GM12801 (cell line): ENCODE data around the gene RAB3A.

Experiments
- CTCF ChIP-seq: IDR thresholded peaks from one replicate; pipeline ENCODE4 v1.5.1; 2011; ENCODE audit warnings: control low read depth; ENCODE audit not compliant: insufficient read length; ENCODE audit errors: extremely low read depth

The RAB3A gene

DNA sequence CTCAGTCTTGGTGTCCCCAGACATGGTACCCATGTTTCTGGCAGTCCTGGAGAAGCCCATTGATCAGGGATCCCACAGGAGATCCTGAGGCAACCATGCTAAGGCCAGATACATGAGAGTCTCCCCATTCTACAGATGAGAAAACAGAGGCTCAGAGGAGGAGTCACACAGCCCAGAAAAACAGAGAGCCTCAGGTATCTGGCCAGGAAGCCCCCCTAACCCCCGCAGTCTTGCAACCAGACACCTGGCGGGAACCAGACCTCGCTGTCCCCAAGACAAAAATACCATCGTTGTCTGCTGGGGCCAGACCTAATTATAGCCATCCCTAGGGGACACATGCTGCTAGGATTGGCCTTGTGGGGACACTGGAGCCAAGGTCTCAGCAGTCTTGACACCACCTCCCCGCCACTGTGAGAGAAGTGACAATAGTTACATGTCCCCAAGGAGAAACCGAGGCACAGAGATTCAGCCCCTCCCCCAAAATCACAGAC, 24.0 kb upstream of the RAB3A start:
- no peak for TF ChIP-seq CTCF

DNA sequence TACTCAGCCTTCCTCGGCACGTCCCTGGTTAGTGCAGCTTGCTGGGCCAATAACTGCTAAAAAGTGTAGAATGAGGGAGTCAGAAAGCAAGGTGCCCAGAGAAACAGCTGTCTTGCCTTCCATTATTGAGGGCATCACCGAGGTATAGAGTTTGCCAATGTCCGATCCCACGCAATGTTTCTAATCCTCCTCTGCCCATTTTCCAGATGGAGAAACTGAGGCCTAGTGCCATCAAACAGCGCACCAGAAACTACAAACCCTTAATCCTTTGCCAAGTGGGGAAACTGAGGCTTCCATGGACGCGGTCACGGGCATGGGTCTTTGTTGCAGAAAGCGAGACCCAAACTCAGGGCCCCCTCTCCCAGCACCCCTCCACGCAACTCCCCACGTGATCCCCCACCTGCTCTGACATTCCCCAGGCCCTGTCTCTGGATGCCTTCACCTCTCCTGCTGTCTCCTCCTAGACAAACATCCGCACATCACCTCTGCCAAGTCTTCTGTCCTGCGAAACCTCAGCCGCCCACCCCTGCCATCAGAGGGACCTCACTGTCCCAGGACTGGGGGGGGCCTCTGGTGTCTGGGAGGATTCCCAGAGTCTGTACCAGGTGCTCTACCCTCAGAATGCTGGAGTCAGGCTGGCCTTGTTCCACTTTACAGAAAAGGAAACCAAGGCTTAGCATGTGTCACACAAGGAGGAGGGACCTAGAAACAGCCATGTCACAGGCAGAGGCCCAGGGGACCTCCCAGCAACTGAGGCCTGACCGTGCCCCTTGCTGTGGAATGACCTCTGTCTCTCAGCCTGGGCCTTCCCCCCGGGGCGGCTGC, 23.3 kb upstream of the RAB3A start:
- TF ChIP-seq CTCF: no peak

DNA sequence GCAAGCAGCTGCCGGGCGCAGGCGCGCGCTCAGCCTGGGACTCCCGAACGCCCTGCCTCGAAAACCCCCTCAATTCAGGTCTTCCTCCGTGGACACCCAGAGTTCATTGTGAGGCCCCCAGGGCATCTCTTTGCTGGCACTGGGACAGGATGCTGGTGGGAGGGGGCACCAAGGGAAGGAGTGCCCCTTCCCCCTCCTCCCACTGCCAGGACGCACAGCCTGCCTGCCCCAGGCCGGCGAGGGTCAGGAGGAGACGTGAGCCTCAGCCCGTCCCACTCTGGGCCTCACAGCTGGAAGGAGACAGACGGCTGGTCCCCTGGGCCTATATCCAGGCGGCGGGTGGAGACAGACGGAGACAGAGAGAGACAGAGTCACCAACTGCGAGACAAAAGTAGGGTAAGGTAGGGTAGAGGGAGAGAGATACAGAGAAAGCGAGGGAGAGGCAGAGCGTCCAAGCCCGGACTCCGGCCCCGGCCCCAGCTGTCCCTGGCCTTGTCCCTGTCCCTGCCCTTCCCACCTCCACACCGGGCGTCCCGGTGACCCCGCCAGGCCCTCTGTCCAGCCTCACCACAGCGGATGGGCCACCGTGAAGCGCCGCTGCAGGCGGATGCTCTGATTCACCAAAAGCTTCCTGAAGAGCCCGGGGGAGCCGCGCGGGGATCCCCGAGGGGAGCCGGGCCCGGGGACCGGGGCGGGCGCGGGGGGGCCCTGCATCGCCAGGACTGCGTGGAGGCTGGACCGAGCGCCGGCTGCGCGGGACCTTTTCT, 22.0 kb upstream of the RAB3A start, which contains the start of gene PDE4C:
Gene PDE4C (minus strand): TSS at position 737 of the 767 bp plus-strand sequence. CDS start 23 bp downstream, at position 714.
- TF ChIP-seq CTCF: no peak

DNA sequence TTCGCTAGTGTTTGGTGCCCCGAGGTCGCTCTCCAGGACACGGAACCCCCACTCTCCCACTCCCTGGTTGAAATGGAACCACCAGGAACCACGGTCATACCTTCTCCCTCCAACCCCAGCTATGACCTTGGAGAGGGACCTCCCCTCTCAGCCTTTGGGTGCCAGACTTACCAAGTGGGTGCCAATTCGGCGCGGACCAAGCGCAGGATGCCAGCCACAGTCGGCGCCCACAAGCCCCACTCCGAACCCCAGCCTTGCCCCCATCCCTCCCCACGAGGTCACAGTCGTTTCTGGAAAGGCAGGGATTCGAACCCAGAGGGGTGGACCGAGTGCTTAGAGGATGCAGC, 21.5 kb upstream of the RAB3A start:
- TF ChIP-seq CTCF: no peak

DNA sequence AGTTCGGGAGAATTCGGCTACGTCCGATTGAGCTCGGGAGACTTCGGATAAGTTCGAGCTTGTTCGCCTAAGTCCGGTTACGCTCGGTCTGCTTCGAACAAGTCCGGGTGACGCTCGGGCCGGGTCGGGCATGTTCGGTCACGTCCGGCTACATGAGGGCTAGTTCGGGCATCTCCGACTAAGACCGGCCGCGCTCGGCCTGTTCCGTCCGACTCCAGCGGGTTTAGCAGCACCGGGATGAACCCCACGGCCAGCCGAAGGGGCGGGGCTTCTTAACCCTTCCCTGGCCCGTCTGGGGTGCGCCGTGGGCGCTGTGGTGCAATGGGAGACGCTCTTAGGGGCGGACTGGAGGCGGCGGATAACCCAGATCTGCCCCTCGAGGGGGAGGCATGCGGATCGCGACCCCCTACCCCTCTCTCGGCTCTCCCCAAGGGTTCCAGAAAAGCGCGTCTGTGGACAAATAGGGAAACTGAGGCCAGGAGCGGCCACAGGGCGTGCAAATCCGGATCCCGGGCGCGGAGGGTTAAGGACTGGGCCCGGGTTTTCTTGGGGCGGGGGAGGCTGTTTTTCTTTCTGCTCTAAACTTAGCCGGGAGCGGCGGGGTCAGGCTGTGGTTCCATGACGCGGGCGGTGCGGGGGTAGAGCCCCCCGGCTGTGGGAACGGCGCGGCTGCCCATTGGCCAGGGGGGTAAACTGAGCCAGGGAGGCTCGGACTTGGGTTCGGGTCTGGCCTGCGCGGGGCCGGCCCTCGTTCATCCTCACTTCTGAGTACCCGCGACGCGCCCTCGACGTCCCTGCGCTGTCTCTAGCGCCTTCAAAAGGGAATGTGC, 20.9 kb upstream of the RAB3A start:
- TF ChIP-seq CTCF: no peak

DNA sequence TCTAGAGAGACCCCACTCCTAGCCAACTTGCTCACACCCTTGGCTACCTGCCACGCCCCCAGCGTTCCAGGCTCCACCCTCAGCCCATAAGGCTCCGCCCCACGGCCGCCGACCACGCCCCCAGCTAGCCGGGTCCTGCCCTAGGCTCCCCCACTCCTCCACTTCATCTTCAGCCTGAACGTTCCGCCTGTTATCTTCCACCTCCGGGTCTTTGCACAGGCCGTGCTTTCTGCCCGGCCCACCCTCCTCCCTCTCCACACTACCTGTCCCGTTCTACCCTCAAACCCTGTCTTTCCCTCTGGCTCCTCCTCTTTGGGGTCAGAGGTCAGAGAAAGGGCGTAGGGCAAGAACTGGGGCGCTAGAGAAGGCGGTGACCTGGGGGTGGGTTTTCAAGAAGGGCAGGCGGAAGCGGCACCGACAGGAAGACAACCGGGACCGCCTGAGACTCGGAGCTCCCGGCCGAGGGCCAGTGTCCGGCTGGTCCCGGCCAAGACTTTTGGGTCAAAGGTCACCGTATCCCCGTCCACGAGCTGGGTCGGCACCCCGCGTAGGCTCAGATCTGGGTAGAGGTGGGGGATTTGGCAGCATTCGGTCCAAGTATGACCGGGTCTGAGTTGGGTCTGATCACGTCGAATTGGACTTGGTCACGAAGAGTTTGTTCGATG, 20.1 kb upstream of the RAB3A start:
- TF ChIP-seq CTCF: no peak
